GM23248 (cell line): Measurements from ENCODE around the gene RNASE7. TPM values are rescaled to one million over a fixed set of nuclear protein-coding genes. Genes with fewer than 3 reads are reported as not detected.

ENCODE experiments used
- DNase-seq: peaks from one replicate; pipeline ENCODE4 v3.0.0-alpha.2; 2015
- H2AFZ ChIP-seq: fragments of 200-600 bp; sonication (generic); 2 replicates; pipeline ENCODE4 v1.6.1; 2016; ENCODE audit warnings: antibody characterized with exemption
- H3F3A ChIP-seq: fragments of 200-600 bp; sonication (generic); 2 replicates; pipeline ENCODE4 v1.6.1; 2016; ENCODE audit warnings: mild to moderate bottlenecking, antibody characterized with exemption, mixed run types; ENCODE audit not compliant: insufficient read depth
- H3K27ac ChIP-seq: fragments of 200-600 bp; sonication (generic); 2 replicates; pipeline ENCODE4 v1.5.1; 2016; ENCODE audit warnings: mild to moderate bottlenecking
- H3K27me3 ChIP-seq: fragments of 200-600 bp; sonication (generic); replicated peaks from 2 replicates; pipeline ENCODE4 v1.6.1; 2016; ENCODE audit warnings: mild to moderate bottlenecking; ENCODE audit not compliant: insufficient read depth
- H3K36me3 ChIP-seq: fragments of 200-600 bp; sonication (generic); 2 replicates; pipeline ENCODE4 v1.6.1; 2016; ENCODE audit warnings: low read depth, mild to moderate bottlenecking
- H3K4me1 ChIP-seq: fragments of 200-600 bp; sonication (generic); 2 replicates; pipeline ENCODE4 v1.6.1; 2016; ENCODE audit warnings: mild to moderate bottlenecking; ENCODE audit not compliant: insufficient read depth
- H3K4me2 ChIP-seq: fragments of 200-600 bp; sonication (generic); one replicate; pipeline ENCODE4 v1.6.1; 2016; ENCODE audit warnings: mild to moderate bottlenecking; ENCODE audit not compliant: unreplicated experiment
- H3K4me3 ChIP-seq: fragments of 200-600 bp; sonication (generic); 2 replicates; pipeline ENCODE4 v1.5.1; 2016; ENCODE audit warnings: mild to moderate bottlenecking
- H3K79me2 ChIP-seq: fragments of 200-600 bp; sonication (generic); 2 replicates; pipeline ENCODE4 v1.6.1; 2016; ENCODE audit warnings: mild to moderate bottlenecking; ENCODE audit not compliant: insufficient read depth
- H3K9ac ChIP-seq: fragments of 200-600 bp; sonication (generic); 2 replicates; pipeline ENCODE4 v1.6.1; 2016; ENCODE audit warnings: mild to moderate bottlenecking
- H3K9me2 ChIP-seq: fragments of 200-600 bp; sonication (generic); 2 replicates; pipeline ENCODE4 v1.6.1; 2016; ENCODE audit warnings: mixed run types, mild to moderate bottlenecking, moderate library complexity; ENCODE audit not compliant: insufficient read depth
- H3K9me3 ChIP-seq: fragments of 200-600 bp; sonication (generic); one replicate; pipeline ENCODE4 v1.6.1; 2017; ENCODE audit warnings: low read depth
- H4K20me1 ChIP-seq: fragments of 200-600 bp; sonication (generic); 2 replicates; pipeline ENCODE4 v1.6.0; 2016; ENCODE audit not compliant: insufficient read depth
- EZH2 ChIP-seq: fragments of 200-600 bp; sonication (generic); IDR thresholded peaks from 2 replicates; pipeline ENCODE4 v1.6.1; 2018; ENCODE audit warnings: antibody characterized with exemption, mild to moderate bottlenecking; ENCODE audit not compliant: insufficient read depth, poor library complexity, severe bottlenecking
- EZH2phosphoT487 ChIP-seq: fragments of 200-600 bp; sonication (generic); IDR thresholded peaks from 2 replicates; pipeline ENCODE4 v1.6.1; 2018; ENCODE audit warnings: antibody characterized with exemption, moderate library complexity, mild to moderate bottlenecking, low read depth; ENCODE audit not compliant: insufficient read depth
- WGBS, 2 experiments: methylation state at CpG; one replicate each; pipeline ENCODE4 v1.1.6; 2015 to 2017; ENCODE audit warnings: low lambda C conversion rate in 2 of 2, low coverage in 1 of 2; ENCODE audit errors: missing lambda C conversion rate in 2 of 2; 5-methylcytosine and 5-hydroxymethylcytosine counted together
- in situ Hi-C: fragments of 300-500 bp; cut with MboI; formaldehyde crosslinking; loops from 2 replicates; pipeline ENCODE4 v1.15.0; 2020
- polyA plus RNA-seq: library from polyadenylated mRNA; unstranded; fragments of >200 nt; fragmentation: Nextera tagmentation; extraction: Ambion mirVana; gene quantifications from 2 replicates; pipeline ENCODE4 v1.2.1, GENCODE V29; 2016
- total RNA-seq: library from RNA; depleted of rRNA; stranded (reverse); fragments of >200 nt; shearing (Covaris generic); gene quantifications from 2 replicates; pipeline ENCODE4 v1.2.3, GENCODE V29; 2014

RNASE7 gene
- total and polyA plus RNA-seq, 2 experiments from 2014 or later: not detected

DNA sequence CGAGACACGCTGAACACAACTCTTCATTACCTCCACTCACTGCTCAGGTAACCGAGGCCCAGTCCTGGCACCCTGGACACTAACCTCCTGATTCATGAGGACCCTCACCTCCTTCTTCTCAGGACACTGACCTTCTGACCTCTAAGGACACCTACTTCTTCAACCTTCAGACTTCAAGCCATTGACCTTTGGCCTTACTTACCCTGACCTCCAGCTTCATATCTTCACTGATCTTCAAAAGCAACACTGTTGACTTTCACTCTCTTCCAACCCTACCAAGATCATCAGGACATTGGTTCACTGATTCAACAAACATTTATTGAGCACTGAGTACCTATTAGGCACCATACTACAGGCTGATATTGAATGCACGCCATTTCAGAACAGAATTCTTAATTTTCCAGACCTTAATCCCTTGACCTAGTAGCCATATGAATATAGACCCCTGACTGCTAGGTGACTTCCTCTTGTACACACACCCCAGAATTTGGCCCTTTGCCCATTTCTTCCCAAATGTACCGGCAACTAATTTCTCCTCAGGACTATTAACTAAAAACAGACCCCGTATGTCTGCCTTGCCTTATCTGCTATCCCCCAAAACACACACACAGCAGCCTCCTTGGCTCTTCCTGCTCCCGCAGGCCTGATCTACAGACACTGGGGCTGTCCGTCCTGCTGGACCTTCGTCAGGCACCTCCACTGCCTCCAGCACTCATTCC lies 33.7 kb downstream of the RNASE7 start:
- Histone ChIP-seq H2AFZ (no peak overlapping the region), H3K9me2 (no peaks in the 10 kb centered on the region), H3K4me1 (peaks cover 16% of the 10 kb centered on the region), H3K9ac (no peak overlapping the region), H3K4me3 (no peak overlapping the region), H3K4me2 (no peak overlapping the region), H4K20me1 (no peaks in the 10 kb centered on the region), H3K27me3 (no peaks in the 10 kb centered on the region), H3K9me3 (no peaks in the 10 kb centered on the region), H3K79me2 (peaks cover 41% of the 10 kb centered on the region), H3K36me3 (peaks cover 33% of the 10 kb centered on the region), H3K27ac (no peak overlapping the region), H3F3A (peaks cover 24% of the 10 kb centered on the region)
- TF ChIP-seq EZH2 (no peak), EZH2phosphoT487 (no peak)
- in situ Hi-C loops: no loop called here
- 79 to 80% methylated on average over 8 to 9 of the region's 9 CpGs for WGBS, 2 experiments
- no peak for DNase-seq

DNA sequence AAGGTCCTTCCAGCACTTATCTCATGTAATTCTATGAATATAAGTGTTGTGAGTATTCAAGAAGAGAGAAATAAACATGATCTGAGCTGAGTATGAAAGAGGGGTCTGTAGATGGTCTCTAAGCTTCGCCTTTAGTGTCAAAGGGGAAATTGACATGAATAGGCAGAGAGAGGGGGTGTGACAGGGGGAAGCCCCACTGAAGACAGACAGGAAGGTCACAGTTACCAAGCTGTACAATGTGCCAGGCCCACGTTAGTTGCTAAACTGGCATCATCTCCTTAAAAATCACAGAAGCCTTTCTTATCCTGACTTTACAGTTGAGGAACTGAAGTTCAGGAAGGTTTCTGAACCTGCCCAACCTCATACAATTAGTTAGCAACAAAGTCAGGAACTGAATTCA lies 35.5 kb downstream of the RNASE7 start:
- Histone ChIP-seq H3K9ac (no peak overlapping the region), H3K27ac (no peak overlapping the region), H3K79me2 (peaks cover 39% of the 10 kb centered on the region), H3K36me3 (peaks cover 38% of the 10 kb centered on the region), H3K4me2 (no peak overlapping the region), H3K27me3 (no peaks in the 10 kb centered on the region), H3K4me1 (peaks cover 6% of the 10 kb centered on the region), H3K9me3 (no peaks in the 10 kb centered on the region), H2AFZ (no peak overlapping the region), H3K4me3 (no peak overlapping the region), H3F3A (peaks cover 11% of the 10 kb centered on the region), H4K20me1 (no peaks in the 10 kb centered on the region), H3K9me2 (no peaks in the 10 kb centered on the region)
- DNase-seq: no peak
- TF ChIP-seq EZH2 (no peak), EZH2phosphoT487 (no peak)
- in situ Hi-C loops: no loop called here
- WGBS, 2 experiments: 98 to 100% methylated on average over 2 of the region's 2 CpGs

DNA sequence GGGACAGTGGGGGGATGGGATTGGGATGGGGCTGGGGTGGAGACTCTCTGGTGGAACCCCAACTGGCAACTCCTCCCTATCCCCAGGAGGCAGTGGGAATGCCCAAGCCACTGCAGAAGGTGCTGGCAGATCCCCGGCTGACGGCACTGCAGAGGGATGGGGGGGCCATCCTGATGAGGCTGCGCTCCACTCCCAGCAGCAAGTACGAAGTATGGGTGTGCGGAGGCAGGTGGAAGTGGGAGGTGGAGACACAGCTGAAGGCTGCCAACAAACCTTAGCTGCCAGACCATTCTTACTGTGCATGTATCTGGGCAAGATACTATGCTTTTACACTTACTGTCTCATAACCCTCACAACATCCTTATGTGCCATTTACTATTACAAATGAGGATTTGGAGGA lies 36.1 kb downstream of the RNASE7 start:
- Histone ChIP-seq H2AFZ (no peak overlapping the region), H3K79me2 (peaks cover 33% of the 10 kb centered on the region), H3K4me3 (no peak overlapping the region), H3K4me1 (peaks cover under 1% of the 10 kb centered on the region), H3K9me2 (no peaks in the 10 kb centered on the region), H3K27me3 (no peaks in the 10 kb centered on the region), H3K36me3 (peaks cover 43% of the 10 kb centered on the region), H3K4me2 (no peak overlapping the region), H3K27ac (no peak overlapping the region), H4K20me1 (no peaks in the 10 kb centered on the region), H3K9me3 (no peaks in the 10 kb centered on the region), H3F3A (peaks cover 9% of the 10 kb centered on the region), H3K9ac (no peak overlapping the region)
- in situ Hi-C loops: no loop called here
- TF ChIP-seq EZH2phosphoT487: no peak
- no peak for TF ChIP-seq EZH2
- 83 to 85% methylated on average over 5 of the region's 5 CpGs for WGBS, 2 experiments
- no peak for DNase-seq

DNA sequence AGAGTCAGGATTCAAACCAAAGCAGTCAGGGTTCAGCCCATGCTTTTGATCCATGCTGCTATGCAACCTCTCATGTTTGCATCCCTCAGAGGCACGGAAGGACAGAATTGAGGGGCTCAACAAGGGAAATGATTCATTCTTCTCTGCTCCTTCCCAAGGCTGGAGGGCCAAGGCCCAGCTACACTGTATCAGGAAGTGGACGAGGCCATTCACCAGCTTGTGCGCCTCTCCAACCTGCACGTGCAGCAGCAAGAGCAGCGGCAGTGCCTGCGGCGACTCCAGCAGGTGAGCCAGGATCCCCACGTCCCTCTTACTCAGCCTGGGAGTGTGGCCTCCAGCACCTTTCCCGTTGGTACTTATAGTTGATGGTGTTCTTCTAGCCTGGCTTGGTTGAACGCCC lies 36.6 kb downstream of the RNASE7 start:
- Histone ChIP-seq H3K4me3 (no peak overlapping the region), H4K20me1 (no peaks in the 10 kb centered on the region), H3K79me2 (peaks cover 29% of the 10 kb centered on the region), H3K9me3 (no peaks in the 10 kb centered on the region), H3K27me3 (no peaks in the 10 kb centered on the region), H3K9ac (no peak overlapping the region), H3K9me2 (no peaks in the 10 kb centered on the region), H3F3A (peaks cover 5% of the 10 kb centered on the region; the same call in 1 of the 2 replicates), H3K36me3 (peaks cover 43% of the 10 kb centered on the region), H3K27ac (no peak overlapping the region), H3K4me2 (no peak overlapping the region), H3K4me1 (no peaks in the 10 kb centered on the region), H2AFZ (no peak overlapping the region)
- no peak for DNase-seq
- TF ChIP-seq EZH2phosphoT487 (no peak), EZH2 (no peak)
- in situ Hi-C loops: no loop called here
- 94 to 95% methylated on average over 10 of the region's 10 CpGs for WGBS, 2 experiments
